Measurements from ENCODE around the gene CREB3L2. TPM values are rescaled to one million over a fixed set of nuclear protein-coding genes. Genes with fewer than 3 reads are reported as not detected.

CREB3L2 gene
- total and polyA plus RNA-seq, 2 of the 13 experiments (the other 11 are each of a cell fraction or from before 2014, with no cell fraction given): 22.1 to 41.1 TPM

- TF ChIP-seq ARID4A (CRISPR knock-in tag; IDR thresholded peaks at IDR 0.05; ENCODE audit: borderline replicate concordance) (peak; percentile 70; the same call in 1 of the 2 replicates), CBX5 (CRISPR knock-in tag; IDR thresholded peaks at IDR 0.05; ENCODE audit: borderline replicate concordance) (peak; percentile 23; the same call in 1 of the 2 replicates), ZNF260 (CRISPR knock-in tag; IDR thresholded peaks at IDR 0.05; ENCODE audit: borderline replicate concordance, low read depth) (no peak), ZBTB3 (CRISPR knock-in tag; IDR thresholded peaks at IDR 0.05; ENCODE audit: borderline replicate concordance, low read depth) (no peak), ZFP36L1 (CRISPR knock-in tag; IDR thresholded peaks at IDR 0.05) (no peak), SPEN (CRISPR knock-in tag; IDR thresholded peaks at IDR 0.05; ENCODE audit: low read depth) (peak; percentile 38; the same call in 1 of the 2 replicates), TBX2 (CRISPR knock-in tag; IDR thresholded peaks at IDR 0.05; ENCODE audit: borderline replicate concordance) (peak; percentile 88), ZNF468 (CRISPR knock-in tag; IDR thresholded peaks at IDR 0.05) (no peak), KDM2A (CRISPR knock-in tag; IDR thresholded peaks at IDR 0.05; ENCODE audit: borderline replicate concordance, low read depth) (peak; percentile 11; the same call in 1 of the 2 replicates), E2F5 (CRISPR knock-in tag; conservative IDR thresholded peaks at IDR 0.05) (no peak), STAG1 (CRISPR knock-in tag; IDR thresholded peaks at IDR 0.05) (peak; percentile 27), ZMAT3 (CRISPR knock-in tag; conservative IDR thresholded peaks at IDR 0.05) (0 out of 2 replicates have a peak, but pooled peaks have one; percentile 35), ZNF18 (CRISPR knock-in tag; IDR thresholded peaks at IDR 0.05; ENCODE audit: insufficient replicate concordance) (peak; percentile 24), TIGD3 (CRISPR knock-in tag; IDR thresholded peaks at IDR 0.05; ENCODE audit: borderline replicate concordance) (no peak), MAFF (IDR thresholded peaks at IDR 0.05; ENCODE audit: low read depth, low read length) (peak; percentile 66), ZNF33B (CRISPR knock-in tag; IDR thresholded peaks at IDR 0.05) (no peak), DBP (CRISPR knock-in tag; IDR thresholded peaks at IDR 0.05; ENCODE audit: not compliant biosample characterization) (no peak), FOXP1 (IDR thresholded peaks at IDR 0.05) (no peak), FOXP1 (CRISPR knock-in tag; IDR thresholded peaks at IDR 0.05) (peak; percentile 79), SCMH1 (CRISPR knock-in tag; IDR thresholded peaks at IDR 0.05; ENCODE audit: borderline replicate concordance) (no peak)
Observed at GRCh38 chr7:137992104-137992549, 9.8 kb downstream of the CREB3L2 start (continued).
